H1 (cell line): ENCODE results near the gene GPR139. TPM values are rescaled to one million over a fixed set of nuclear protein-coding genes. Genes with fewer than 3 reads are reported as not detected.

ENCODE experiments used
- ASH2L ChIP-seq: fragments of 200-600, 300-600 bp; sonication (generic); IDR thresholded peaks from one replicate; pipeline ENCODE4 v1.7.1; 2017; ENCODE audit warnings: low read length
- CHD7 ChIP-seq: fragments of 300-600 bp; sonication (generic); IDR thresholded peaks from 2 replicates; pipeline ENCODE4 v1.7.1; 2012; ENCODE audit warnings: low read length, moderate library complexity, mild to moderate bottlenecking, inconsistent platforms; ENCODE audit not compliant: insufficient replicate concordance
- POLR2A ChIP-seq, 2 experiments: IDR thresholded peaks; 1 replicate in 1 of 2; 2 replicates in 1 of 2; pipeline ENCODE4 v1.6.1; 2011; ENCODE audit warnings: low read depth in 2 of 2, low read length in 2 of 2, mild to moderate bottlenecking in 2 of 2; ENCODE audit errors: control extremely low read depth in 1 of 2
- TEAD4 ChIP-seq: IDR thresholded peaks from 2 replicates; pipeline ENCODE4 v1.6.1; 2012; ENCODE audit warnings: low read depth, low read length, inconsistent platforms, mixed read lengths
- polyA plus RNA-seq, 7 experiments: library from polyadenylated mRNA; depleted of rRNA in 3 of 7; stranded (reverse) in 5 of 7; unstranded in 2 of 7; fragments of >200 nt in 5 of 7; fragments of 200-250 nt in 2 of 7; gene quantifications; 1 replicate in 5 of 7; 2 replicates in 1 of 7; 4 replicates in 1 of 7; pipeline versions ENCODE4 v1.2.1 to v1.2.3, GENCODE V29; 2011 to 2013; ENCODE audit warnings: missing spikeins in 2 of 7, mixed read lengths in 2 of 7
- total RNA-seq: library from RNA; stranded (reverse); fragmentation: NEBNext Ultra II Directional; extraction: Animal tissue kit (Norgen Biotek cat#: 25700); gene quantifications from 2 replicates; pipeline ENCODE4 v1.2.1, GENCODE V29; 2021

GPR139 gene
- total and polyA plus RNA-seq, 2 of the 8 experiments (the other 6 are each of a cell fraction or from before 2014, with no cell fraction given): 0.84 to 2.2 TPM

- no peak for TF ChIP-seq CHD7
- no peak for TF ChIP-seq TEAD4
- TF ChIP-seq ASH2L: no peak
- no peak for TF ChIP-seq POLR2A (IDR thresholded peaks at IDR 0.05; ENCODE audit: control extremely low read depth in 1 of 2, low read depth in 2 of 2, low read length in 2 of 2)
Observed at GRCh38 chr16:20084624-20085226, 11.0 kb upstream of the GPR139 start (continued).
